GM12875 (cell line): ENCODE data around the gene C16orf74.

ENCODE experiments used
- H3K4me3 ChIP-seq: one replicate; pipeline ENCODE4 v1.5.1; 2011; ENCODE audit warnings: low read depth, low read length, control low read depth
- CTCF ChIP-seq: IDR thresholded peaks from 2 replicates; pipeline ENCODE4 v1.5.1; 2011; ENCODE audit warnings: low read depth, mild to moderate bottlenecking, control low read depth, inconsistent platforms, low read length, moderate library complexity, borderline replicate concordance; ENCODE audit not compliant: insufficient read depth

The C16orf74 gene

DNA sequence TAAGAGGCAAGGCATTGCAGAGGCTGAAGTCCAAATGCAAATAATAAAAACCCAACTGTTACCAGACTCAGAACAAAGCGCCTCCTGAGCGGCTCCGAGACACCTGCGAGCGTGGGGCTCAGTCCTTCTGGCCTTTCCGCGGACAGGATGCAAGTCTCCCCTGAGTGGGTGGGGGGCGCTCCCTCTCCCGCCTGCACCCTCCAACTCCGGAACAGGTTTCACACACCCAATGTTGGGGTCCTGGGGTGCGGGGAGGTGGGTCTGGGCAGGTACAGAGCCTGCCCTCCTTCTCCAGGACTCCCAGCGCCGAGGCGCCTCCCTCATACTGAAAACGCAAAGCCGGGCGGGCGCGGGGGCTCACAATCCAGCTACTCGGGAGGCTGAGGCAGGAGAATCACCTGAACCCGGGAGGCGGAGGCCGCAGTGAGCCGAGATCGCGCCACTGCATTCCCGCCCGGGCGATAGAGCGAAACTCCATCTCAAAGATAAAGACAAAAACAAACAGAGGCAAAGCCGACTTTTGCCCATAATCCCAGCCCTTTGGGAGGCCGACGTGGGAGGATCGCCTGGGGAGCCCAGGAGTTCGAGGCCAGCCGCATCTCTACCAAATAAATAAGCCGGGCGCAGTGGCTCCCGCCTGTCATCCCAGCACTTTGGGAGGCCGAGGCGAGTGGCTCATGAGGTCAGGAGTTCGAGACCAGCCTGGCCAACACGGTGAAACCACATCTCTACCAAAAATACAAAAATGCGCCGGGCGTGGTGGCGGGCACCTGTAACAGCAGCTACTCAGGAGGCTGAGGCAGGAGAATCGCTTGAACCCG is 63.0 kb downstream of the C16orf74 start:
- peak overlapping the region; percentile 84 for H3K4me3 ChIP-seq
- TF ChIP-seq CTCF: no peak

GRCh38 chr16:85686912-85687591 is 63.8 kb downstream of the C16orf74 start:
- no peak for TF ChIP-seq CTCF
- peak overlapping the region; percentile 84 for H3K4me3 ChIP-seq

DNA sequence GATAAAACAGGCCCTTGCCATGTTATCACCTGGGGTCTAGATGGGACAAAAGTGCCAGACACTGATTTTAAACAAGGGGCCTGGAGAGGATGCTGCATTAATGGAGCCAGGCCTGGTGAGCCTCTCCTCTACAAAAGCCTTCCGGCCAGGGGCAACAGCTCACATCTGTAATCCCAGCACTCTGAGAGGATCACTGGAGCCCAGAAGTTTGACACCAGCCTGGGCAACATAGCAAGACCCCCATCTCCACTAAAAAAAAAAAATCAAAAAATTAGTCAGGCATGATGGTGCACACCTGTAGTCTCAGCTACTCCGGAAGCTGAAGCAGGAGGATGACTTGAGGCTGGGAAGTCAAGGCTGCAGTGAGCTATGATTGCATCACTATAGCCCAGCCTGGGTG is 65.6 kb downstream of the C16orf74 start:
- no peak overlapping the region for H3K4me3 ChIP-seq
- TF ChIP-seq CTCF: no peak

- no peak overlapping the region for H3K4me3 ChIP-seq
- TF ChIP-seq CTCF: no peak
Measured at GRCh38 chr16:85683363-85683762, 67.5 kb downstream of the C16orf74 start.

DNA sequence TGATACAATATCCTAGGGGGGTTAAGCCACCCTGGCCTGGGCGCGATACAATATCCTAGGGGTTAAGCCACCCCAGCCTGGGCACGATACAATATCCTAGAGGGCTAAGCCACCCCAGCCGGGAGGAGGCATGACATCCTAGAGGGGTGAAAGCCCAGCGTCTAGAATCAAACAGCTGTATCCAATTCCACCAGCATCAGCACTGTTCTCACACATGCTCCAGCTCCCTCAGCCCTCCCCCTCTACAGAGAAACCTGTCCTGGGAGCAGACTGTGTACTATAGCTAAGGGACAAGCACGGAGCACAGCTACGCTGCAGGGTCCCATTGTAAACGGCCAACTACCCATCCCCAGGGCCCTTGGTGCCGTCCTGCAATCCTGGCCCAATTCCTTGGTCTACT is 68.4 kb downstream of the C16orf74 start:
- H3K4me3 ChIP-seq: no peak overlapping the region
- TF ChIP-seq CTCF: no peak

GRCh38 chr16:85681255-85681654 is 69.6 kb downstream of the C16orf74 start:
- TF ChIP-seq CTCF: no peak

More at GRCh38 chr16:85681255-85681654, 69.6 kb downstream of the C16orf74 start:
- no peak overlapping the region for H3K4me3 ChIP-seq
